ENCODE measurements around the gene COMMD4.
A peak's percentile ranks its signal among the peaks of the same experiment; 100 is the strongest.
"Not testable (repeated sequence)": the region's sequence is repeated elsewhere in the genome, so short reads cannot be mapped to it uniquely, and the experiment has no call there.

COMMD4 gene

GRCh38 chr15:75335705-75336355 lies at the start of gene COMMD4:
TSS of gene COMMD4 (plus strand) at chr15:75336063. CDS start at chr15:75336090, 27 bp downstream.
- DNase-seq: peak; percentile 60

GRCh38 chr15:75293660-75294059 lies 42.2 kb upstream of the COMMD4 start:
- not testable (repeated sequence) for DNase-seq

GRCh38 chr15:75298541-75299310 lies 37.1 kb upstream of the COMMD4 start:
- DNase-seq: not testable (repeated sequence)

GRCh38 chr15:75299311-75299688 lies 36.6 kb upstream of the COMMD4 start:
- peak; percentile 63 for DNase-seq

GRCh38 chr15:75300026-75300425 lies 35.8 kb upstream of the COMMD4 start:
- not testable (repeated sequence) for DNase-seq

GRCh38 chr15:75302318-75302717 lies 33.5 kb upstream of the COMMD4 start:
- no peak for DNase-seq

GRCh38 chr15:75302753-75303152 lies 33.1 kb upstream of the COMMD4 start:
- not testable (repeated sequence) for DNase-seq

GRCh38 chr15:75306188-75306587 lies 29.7 kb upstream of the COMMD4 start:
- no peak for DNase-seq

- peak; percentile 7 for DNase-seq
Observed at GRCh38 chr15:75307778-75308390, 28.0 kb upstream of the COMMD4 start.

GRCh38 chr15:75309711-75310110 lies 26.2 kb upstream of the COMMD4 start:
- DNase-seq: no peak

GRCh38 chr15:75312548-75312947 lies 23.3 kb upstream of the COMMD4 start:
- DNase-seq: not testable (repeated sequence)

- DNase-seq: no peak
Observed at GRCh38 chr15:75313116-75313845, 22.6 kb upstream of the COMMD4 start.

GRCh38 chr15:75314552-75315290 lies 21.1 kb upstream of the COMMD4 start:
- no peak for DNase-seq

- DNase-seq: not testable (repeated sequence)
Observed at GRCh38 chr15:75319231-75319897, 16.5 kb upstream of the COMMD4 start.

GRCh38 chr15:75321711-75322110 lies 14.2 kb upstream of the COMMD4 start:
- DNase-seq: no peak

- DNase-seq: no peak
Observed at GRCh38 chr15:75325922-75326321, 9.9 kb upstream of the COMMD4 start.

- no peak for DNase-seq
Observed at GRCh38 chr15:75327005-75327404, 8.9 kb upstream of the COMMD4 start.

- DNase-seq: no peak
Observed at GRCh38 chr15:75327491-75327890, 8.4 kb upstream of the COMMD4 start.

GRCh38 chr15:75328493-75329314 lies 7.2 kb upstream of the COMMD4 start:
- no peak for DNase-seq

- no peak for DNase-seq
Observed at GRCh38 chr15:75329571-75329970, 6.3 kb upstream of the COMMD4 start.

- DNase-seq: not testable (repeated sequence)
Observed at GRCh38 chr15:75332093-75332492, 3.8 kb upstream of the COMMD4 start.
